Activated naive CD4-positive, alpha-beta T cell treated with anti-CD3 and anti-CD28 coated beads, Interleukin-2, amount 50 U/mL, for 72 hours (primary cell): ENCODE measurements around the gene RRP9. TPM values are rescaled to one million over a fixed set of nuclear protein-coding genes. Genes with fewer than 3 reads are reported as not detected.
A peak's percentile ranks its signal among the peaks of the same experiment; 100 is the strongest.

Experiments used
- ATAC-seq, 2 donors: fragments of 150-1000 bp; cut with Tn5 transposase; 2 replicates each; pipeline ENCODE4 v1.10.0; 2021; ENCODE audit warnings: mild to moderate bottlenecking in 2 of 2, moderate library complexity in 2 of 2
- DNase-seq, 2 donors: peaks; one replicate each; pipeline ENCODE4 v3.0.0; 2021 to 2022; ENCODE audit warnings: low spot score in 2 of 2
- H3K27ac Mint-ChIP-seq, 2 donors: one replicate each; pipeline ENCODE4 v1.8.0; 2022; ENCODE audit warnings: mild to moderate bottlenecking in 2 of 2, mixed read lengths in 2 of 2
- H3K36me3 Mint-ChIP-seq, 2 donors: one replicate each; pipeline ENCODE4 v1.8.0; 2022; ENCODE audit warnings: mixed read lengths in 2 of 2
- H3K9me3 Mint-ChIP-seq, 2 donors: one replicate each; pipeline ENCODE4 v1.8.0; 2022; ENCODE audit warnings: mixed read lengths in 2 of 2
- total RNA-seq, 2 donors: library from RNA; stranded (reverse); gene quantifications; one replicate each; pipeline ENCODE4 v1.2.3, GENCODE V29; 2022

Gene RRP9
- total RNA-seq, 2 donors from 2014 or later: 23.6 to 33.0 TPM

GRCh38 chr3:51975852-51976549, 34.3 kb upstream of the RRP9 start:
- ATAC-seq: no peak
- Mint-ChIP-seq H3K36me3 (peaks cover 5 to 12% of the 10 kb centered on the region in 2 donors), H3K27ac (peak overlapping the region in 1 of 2 donors; percentile 92), H3K9me3 (no peaks in the 10 kb centered on the region)
- DNase-seq: peak in 1 of 2 donors; percentile 40

DNA sequence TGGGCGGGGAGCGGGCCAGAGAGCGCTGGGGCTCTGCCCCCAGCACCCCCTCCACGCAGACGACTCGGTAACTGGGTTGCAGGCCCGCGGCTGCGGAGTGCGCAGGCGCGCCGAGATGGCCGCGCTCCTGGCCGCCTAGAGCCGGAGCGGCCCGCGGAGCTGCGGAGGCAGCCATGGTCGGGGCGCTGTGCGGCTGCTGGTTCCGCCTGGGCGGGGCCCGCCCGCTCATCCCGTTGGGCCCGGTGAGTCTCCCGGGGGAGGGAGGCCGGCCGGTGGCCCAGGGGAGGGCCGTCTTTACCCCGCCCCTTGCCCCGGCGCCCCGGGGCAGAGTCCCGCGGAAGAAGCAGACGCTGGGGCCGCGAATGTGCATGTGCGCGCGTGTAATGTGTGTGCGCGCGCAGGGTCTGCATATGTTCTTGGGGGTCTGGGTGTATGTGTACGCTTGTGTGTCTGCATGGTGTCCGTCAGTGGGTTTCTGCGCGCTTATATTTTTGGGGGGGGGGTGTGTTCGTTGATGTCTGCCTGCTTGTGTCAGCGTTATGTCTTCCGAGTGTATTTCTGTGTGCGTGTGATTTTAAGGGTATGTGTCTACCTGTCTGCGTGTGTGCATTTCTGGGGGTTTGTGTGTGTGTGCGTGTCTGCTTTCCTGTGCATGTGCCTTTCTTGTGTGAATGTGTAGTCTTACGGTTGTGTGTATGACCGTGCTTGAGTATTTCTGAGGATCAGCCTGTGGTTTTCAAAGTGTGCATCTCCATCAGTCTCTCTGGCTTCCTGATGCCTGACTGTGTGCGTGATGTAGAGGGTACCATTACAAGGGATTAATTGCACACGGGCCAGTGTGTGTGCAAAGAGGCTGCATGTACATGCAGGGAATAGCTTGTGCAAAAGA, 33.5 kb upstream of the RRP9 start, which contains the start of gene ABHD14A:
Gene ABHD14A (plus strand): TSS at position 102 of the 889 bp plus-strand sequence. CDS start 72 bp downstream, at position 174.
- Mint-ChIP-seq H3K9me3 (no peaks in the 10 kb centered on the region), H3K36me3 (peaks cover 5 to 12% of the 10 kb centered on the region in 2 donors), H3K27ac (peak within 1 kb of the TSS; percentile 92 to 98)
- ATAC-seq: peak; percentile 76 to 84
- peak; percentile 69 to 82 for DNase-seq

DNA sequence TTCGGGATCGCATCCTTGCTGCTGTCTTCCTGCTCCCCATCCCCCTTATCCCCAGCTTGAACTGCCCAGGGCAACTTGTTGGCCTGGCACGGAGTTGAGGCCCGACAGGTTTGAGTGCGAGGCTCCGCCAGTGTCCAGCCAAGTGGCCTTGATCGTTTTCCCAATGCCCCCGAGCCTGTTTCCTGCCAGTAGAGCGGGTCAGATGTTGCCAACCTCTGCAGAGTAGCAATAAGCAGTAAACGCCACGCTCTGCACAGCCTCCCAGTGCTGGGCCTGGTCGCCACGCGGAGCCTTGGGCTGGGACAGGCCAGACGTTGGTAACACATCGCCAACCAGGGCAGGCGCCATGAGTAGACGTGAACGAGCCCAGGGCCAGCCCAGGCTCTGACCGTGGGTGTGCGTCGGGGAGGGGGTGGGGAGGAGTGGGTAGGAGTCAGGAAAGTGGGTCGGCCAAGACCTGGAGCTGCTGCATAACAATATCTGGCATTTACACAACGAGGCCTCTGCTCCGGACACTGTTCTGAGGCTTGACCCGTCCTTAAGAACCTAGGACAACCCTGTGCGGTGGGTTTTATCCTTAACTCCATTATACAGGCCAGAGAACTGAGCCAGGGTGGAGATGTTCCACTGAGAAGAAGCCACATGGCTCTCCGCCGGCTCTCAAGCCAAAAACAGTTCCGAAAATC, 32.7 kb upstream of the RRP9 start:
- H3K9me3 Mint-ChIP-seq: no peaks in the 10 kb centered on the region
- H3K27ac Mint-ChIP-seq: peak overlapping the region; percentile 92 to 98
- peaks cover 5 to 12% of the 10 kb centered on the region in 2 donors for H3K36me3 Mint-ChIP-seq
- DNase-seq: no peak
- peak; percentile 28 to 48 for ATAC-seq

DNA sequence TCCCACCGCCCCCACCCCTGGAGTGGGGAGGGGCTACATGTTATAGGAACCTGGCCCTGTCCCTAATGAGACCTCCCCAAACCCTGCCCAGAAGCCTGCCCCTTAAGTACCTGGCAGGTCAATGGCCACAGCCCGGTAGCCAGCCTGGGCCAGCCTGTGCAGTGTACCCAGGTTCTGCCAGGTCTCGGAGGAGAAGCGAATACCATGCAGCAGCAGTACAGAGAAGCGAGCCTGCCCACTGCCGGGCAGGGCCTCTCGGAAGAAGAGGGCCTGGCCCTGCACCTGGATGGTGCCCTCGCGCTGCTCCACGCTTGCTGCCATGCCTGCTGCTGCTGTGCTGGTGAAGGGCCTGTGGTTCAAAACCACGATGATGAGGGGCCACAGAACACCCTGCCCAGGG, 29.6 kb upstream of the RRP9 start:
- peaks cover 5 to 12% of the 10 kb centered on the region in 2 donors for H3K36me3 Mint-ChIP-seq
- no peak for DNase-seq
- no peak overlapping the region for H3K27ac Mint-ChIP-seq
- no peaks in the 10 kb centered on the region for H3K9me3 Mint-ChIP-seq
- ATAC-seq: no peak

DNA sequence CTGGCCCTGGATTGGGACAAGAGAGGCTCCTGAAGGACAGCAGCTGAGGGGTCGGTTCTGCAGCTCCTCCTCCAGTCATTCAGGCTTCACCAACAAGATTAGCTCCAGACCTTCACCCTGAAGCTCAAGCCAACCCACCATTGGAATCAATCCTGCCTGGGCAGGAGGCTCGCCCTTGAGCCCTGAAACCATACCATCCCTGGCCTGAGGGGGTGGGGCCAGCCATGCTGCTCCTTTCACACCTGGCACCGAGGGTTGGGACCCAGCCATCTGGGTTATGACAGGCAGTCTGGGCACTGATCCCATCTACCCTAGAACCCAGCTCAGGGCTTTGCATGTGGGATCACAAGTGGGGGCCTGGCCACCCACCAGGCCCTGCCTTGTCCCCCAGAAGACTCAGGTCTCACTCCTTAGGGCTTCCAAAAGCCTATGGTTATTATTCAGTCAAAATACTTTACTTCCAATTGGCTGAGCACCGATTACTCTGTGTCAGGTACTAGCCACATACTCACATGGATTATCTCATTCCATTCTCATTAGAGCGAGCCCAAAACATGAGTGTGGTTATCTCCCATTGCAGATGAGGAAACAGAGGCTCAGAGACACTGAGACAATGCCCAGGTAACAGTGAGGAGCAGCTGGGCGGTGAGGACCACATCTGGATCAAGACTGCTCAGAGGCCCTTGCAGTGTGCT, 29.0 kb upstream of the RRP9 start:
- DNase-seq (no peak), ATAC-seq (no peak)
- no peaks in the 10 kb centered on the region for H3K9me3 Mint-ChIP-seq
- H3K36me3 Mint-ChIP-seq: peaks cover 5 to 12% of the 10 kb centered on the region in 2 donors
- H3K27ac Mint-ChIP-seq: no peak overlapping the region

DNA sequence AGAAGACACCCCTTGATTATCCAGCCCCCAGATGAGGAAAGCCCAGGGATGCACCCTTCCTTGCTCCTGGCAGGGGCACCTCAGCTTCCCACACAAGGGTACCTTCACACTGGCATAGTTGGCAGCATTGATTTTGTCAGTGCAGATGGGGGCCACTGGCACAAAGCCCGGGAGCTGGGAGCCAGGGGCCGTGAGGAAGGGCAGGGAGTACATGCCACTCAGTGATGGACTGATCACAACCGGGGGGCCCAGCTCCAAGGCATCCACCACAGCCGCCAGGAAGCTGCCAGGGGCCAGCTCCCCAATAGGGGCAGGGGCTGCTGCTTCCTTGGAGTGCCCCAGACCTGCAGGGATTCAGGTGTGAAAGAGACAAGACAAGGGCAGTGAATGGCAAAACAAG, 28.1 kb upstream of the RRP9 start:
- DNase-seq (no peak), ATAC-seq (no peak)
- peaks cover 5 to 7% of the 10 kb centered on the region in 2 donors for H3K36me3 Mint-ChIP-seq
- no peaks in the 10 kb centered on the region for H3K9me3 Mint-ChIP-seq
- H3K27ac Mint-ChIP-seq: no peak overlapping the region

- ATAC-seq (no peak), DNase-seq (no peak)
- H3K9me3 Mint-ChIP-seq: no peaks in the 10 kb centered on the region
- peaks cover 5 to 7% of the 10 kb centered on the region in 2 donors for H3K36me3 Mint-ChIP-seq
- no peak overlapping the region for H3K27ac Mint-ChIP-seq
Measured at GRCh38 chr3:51968883-51969678, 27.4 kb upstream of the RRP9 start.

DNA sequence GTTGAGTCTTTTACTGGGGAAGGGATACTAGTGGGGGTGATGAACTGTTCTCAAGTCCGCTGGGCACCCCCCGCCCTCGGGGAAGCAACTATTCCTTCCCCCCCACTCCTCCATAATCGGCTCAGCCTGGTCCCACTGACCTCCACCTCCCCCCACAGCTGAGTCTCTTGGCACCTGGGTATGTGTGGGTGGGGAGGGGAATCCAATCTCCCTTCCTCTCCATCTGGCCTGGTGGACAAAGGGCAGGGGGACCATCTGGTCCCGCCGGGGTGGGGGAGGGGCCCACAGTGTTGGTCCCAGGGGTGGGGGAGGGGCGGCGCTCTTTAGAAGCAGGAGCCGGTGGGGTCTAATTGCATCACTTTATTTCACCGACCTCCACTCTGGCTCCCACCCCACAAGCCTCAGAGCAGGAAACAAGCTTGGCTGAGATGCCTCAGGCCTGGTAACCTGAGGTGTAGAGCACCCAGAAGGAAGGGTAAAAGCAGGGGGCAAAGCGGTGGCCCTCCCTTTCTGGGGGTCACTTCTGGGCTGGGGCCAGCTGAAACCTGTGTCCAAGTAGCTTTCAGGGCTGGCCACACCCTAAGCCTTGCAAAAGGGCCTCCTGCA, 26.6 kb upstream of the RRP9 start:
- H3K36me3 Mint-ChIP-seq: no peaks in the 10 kb centered on the region
- ATAC-seq: no peak
- no peak for DNase-seq
- H3K27ac Mint-ChIP-seq: no peak overlapping the region
- no peaks in the 10 kb centered on the region for H3K9me3 Mint-ChIP-seq

DNA sequence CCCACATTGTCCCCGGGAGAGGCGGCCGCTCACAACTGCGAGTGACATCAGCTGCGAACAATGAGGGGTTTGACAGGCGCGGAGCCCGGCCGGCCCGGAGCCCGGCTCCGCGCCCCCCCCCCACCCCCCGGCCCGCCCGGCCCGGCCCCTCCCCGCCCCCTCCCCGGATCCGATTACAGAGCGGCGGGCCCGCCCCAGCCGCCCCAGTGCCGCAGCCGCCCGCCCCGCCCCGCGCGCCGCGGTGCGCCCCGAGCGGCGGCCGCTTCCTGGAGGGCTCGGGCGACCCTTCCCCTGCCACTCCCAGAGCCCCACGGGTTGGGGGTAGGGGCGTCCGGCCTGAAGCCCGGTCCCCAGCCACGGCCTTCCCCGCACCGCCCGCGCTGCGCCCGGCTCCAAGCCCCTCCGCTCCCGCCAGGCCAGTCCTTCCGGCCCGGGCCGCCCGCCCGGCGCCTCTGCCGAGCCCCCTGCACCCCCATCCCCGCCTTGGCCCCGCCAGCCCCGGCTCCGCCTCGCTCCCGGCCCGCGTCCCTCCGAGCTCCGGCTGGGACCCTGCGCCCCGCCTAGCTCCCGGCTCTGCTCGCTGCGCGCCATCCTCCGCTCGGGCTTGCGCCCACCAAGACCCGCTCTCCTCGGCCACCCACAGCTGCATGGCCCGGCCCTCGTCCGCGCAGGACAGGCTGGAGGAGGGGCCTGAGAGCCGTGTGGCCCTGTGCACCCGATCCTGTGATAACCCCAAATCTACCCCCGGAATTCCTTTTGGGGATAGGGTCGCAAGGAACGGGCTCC, 25.9 kb upstream of the RRP9 start, which contains the start of gene PCBP4:
Gene PCBP4 (minus strand): TSS at position 71 of the 786 bp plus-strand sequence. CDS start 6,214 bp downstream, outside the sequence.
- Mint-ChIP-seq H3K36me3 (no peaks in the 10 kb centered on the region), H3K27ac (peak within 1 kb of the TSS in 1 of 2 donors; percentile 84), H3K9me3 (no peaks in the 10 kb centered on the region)
- DNase-seq (no peak), ATAC-seq (peak; percentile 72 to 80)

DNA sequence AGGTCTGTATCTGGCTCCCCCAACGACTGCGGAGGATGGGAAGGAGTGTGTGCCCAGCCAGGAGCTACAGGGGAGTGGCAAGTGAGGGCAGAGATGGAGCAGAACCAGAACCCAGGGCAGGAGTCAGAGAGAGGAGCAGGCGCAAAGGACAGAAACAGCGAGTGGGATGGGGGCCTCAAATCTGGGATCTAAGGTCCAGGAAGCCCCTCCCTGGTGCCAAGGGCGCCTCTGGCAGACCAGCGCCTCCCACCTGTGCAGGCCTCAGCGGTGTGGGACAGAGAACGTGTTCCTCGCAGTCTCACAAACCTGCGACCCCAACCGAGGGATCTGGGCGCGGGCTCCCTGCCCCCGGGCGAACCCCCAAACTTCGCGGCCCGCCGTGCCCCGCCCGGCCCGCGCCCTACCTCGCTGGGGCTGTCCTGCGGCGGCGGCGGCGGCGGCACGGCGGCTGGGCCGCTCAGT, 25.2 kb upstream of the RRP9 start:
- DNase-seq (peak in 1 of 2 donors; percentile 37), ATAC-seq (peak; percentile 78 to 79)

GRCh38 chr3:51966486-51966885, 24.8 kb upstream of the RRP9 start:
- Mint-ChIP-seq H3K9me3 (no peaks in the 10 kb centered on the region), H3K36me3 (no peaks in the 10 kb centered on the region), H3K27ac (no peak overlapping the region)
- no peak for ATAC-seq
- DNase-seq: no peak

More for the DNA sequence above, 25.2 kb upstream of the RRP9 start:
- no peak overlapping the region for H3K27ac Mint-ChIP-seq
- no peaks in the 10 kb centered on the region for H3K9me3 Mint-ChIP-seq
- no peaks in the 10 kb centered on the region for H3K36me3 Mint-ChIP-seq

- Mint-ChIP-seq H3K27ac (no peak overlapping the region), H3K36me3 (no peaks in the 10 kb centered on the region), H3K9me3 (no peaks in the 10 kb centered on the region)
- DNase-seq (no peak), ATAC-seq (no peak)
Measured at GRCh38 chr3:51966016-51966415, 24.3 kb upstream of the RRP9 start.

- DNase-seq (no peak), ATAC-seq (no peak)
- Mint-ChIP-seq H3K9me3 (no peaks in the 10 kb centered on the region), H3K27ac (no peak overlapping the region), H3K36me3 (no peaks in the 10 kb centered on the region)
Measured at GRCh38 chr3:51964521-51964920, 22.8 kb upstream of the RRP9 start.

GRCh38 chr3:51963951-51964451, 22.3 kb upstream of the RRP9 start:
- no peak for ATAC-seq
- H3K36me3 Mint-ChIP-seq: no peaks in the 10 kb centered on the region
- H3K27ac Mint-ChIP-seq: no peak overlapping the region

More at GRCh38 chr3:51963951-51964451, 22.3 kb upstream of the RRP9 start:
- H3K9me3 Mint-ChIP-seq: no peaks in the 10 kb centered on the region
- DNase-seq: no peak
